DMS 273 (cell line): ENCODE data around the gene LY6G6F.

Experiments used
- DNase-seq: peaks from one replicate; lab custom pipeline; 2025; ENCODE audit not compliant: unreplicated experiment; lab: John Stamatoyannopoulos, UW

The LY6G6F gene

GRCh38 chr6:31676904-31677303 lies 29.8 kb upstream of the LY6G6F start:
- DNase-seq = no peak

DNA sequence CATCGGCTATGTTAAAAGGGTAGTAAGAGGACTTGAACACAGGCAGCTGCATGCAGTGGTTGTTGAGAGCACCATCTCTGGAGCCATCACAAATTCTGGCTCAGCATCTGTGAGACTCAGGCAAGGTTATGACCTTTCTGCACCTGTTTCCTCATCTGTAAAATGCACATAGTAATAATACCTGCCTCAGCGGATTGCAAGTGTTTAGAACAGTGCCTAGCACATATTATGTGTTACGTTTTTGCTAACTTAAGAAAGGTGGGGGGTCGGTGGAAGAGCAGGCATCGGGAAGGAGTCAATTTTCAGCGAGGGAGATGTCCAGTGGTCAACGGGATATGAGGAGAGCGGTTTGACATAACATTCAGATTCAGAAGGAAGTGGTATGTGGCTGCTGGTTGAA lies 28.7 kb upstream of the LY6G6F start:
- no peak for DNase-seq

GRCh38 chr6:31680226-31681134 lies 26.2 kb upstream of the LY6G6F start, which contains the start of gene LY6G5C:
TSS of gene LY6G5C (minus strand) at chr6:31681067. CDS start at chr6:31680373, 694 bp downstream.
- peak; percentile 87 for DNase-seq

DNA sequence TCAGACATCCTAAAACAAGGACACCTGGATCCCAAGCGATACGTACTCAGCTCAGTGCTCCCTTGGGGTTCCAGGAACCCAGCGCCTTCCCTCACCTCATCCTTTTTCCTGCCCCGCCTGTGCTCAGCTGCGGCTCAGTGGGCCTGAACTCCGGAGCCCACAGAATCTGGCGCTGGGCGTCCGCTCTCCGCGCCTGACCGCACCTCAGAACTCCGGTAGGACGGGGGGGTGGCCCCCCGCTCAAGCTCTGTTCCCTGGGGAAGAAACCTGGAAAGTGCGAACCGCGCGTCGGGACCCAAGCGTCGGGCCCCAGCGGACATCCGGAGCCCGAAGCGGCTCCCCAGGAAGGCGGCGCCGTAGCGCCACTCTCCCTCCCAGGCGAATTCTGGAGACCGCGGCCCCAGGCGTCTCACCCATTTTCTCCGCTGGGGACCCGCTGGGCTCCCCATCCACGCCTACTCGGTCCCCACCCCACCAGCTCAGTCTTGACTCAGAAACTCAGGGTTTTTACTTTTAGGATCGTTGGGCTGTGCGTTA lies 25.5 kb upstream of the LY6G6F start:
- DNase-seq = peak; percentile 76

- DNase-seq = no peak
Measured at GRCh38 chr6:31683591-31683990, 23.1 kb upstream of the LY6G6F start.

DNA sequence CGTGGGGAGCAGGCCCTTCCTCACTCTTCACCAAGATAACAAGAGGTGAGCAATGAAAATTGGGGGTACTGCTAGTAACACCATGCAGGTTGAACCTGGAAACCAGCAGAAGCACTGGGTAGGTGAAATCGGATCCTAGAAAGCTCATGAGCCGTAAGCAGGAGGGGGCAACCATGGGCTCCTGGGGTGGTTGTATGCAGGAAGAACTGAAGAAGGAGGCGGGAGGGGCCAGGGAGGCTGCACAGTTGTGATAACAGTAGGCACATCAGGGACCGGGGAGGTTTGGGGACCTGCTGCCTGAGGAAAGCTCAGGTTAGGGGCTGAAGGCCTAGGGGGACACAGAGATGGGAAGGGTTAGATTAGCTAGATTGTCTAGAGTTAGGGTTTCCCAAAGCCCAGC lies 20.2 kb upstream of the LY6G6F start:
- DNase-seq = no peak

DNA sequence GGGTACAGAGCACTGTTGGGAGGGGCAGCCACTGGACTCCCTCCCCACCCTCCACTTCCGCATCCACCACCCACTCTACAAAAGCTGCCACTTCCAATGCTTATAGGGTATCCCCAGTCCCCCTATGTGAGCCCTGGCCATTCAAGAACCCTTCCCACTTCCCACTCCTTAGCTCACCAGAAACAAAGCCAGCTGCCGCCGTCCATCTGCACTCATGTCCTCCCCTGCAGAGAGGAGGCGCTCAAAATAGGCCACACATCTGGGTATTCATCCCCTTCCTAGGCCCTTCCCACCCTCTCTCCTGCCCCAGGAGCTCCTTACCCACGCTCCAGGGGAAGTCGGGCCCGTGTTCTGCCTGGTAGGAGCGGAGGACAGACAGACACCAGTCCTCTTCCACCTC lies 19.3 kb upstream of the LY6G6F start:
- peak; percentile 30 for DNase-seq

DNA sequence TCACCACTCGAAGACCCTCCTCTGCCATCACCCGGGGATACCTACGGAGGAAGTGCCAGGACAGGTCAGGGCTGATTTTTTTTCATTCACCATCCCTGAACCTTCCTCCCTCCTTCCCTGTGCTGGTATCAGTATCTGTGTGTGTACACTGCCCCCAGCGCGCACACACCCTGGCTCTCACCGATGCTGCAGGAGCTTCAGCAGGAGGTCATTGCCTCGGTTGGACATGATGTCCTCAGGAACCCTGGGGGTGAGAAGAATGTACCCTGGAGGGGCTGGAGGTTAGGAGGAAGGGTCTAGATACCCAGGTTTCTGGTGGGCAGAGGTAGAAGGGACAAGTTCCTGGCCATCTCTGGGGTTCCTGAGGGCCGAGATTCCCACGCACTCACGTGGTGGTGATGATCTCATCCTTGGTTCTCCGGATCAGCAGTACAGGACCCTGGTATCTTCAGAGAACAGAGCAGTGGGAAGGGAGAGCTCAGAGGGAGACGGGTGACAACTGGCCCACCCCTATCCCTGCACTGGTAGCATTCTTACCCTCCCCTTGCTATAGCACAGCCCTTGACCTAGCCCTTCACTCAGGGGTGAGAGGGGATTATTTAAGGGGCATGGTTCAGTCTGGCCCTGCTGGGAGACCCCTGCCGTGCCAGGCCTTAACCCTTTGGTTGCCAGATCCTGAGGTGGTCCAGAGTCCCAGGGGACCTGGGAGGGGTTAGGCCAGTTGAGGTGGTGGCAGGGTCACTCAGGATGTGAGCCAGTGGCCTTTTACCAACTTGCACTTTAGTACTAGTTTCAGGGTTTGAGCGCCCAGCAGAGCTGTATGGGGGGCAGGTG lies 18.6 kb upstream of the LY6G6F start:
- no peak for DNase-seq

DNA sequence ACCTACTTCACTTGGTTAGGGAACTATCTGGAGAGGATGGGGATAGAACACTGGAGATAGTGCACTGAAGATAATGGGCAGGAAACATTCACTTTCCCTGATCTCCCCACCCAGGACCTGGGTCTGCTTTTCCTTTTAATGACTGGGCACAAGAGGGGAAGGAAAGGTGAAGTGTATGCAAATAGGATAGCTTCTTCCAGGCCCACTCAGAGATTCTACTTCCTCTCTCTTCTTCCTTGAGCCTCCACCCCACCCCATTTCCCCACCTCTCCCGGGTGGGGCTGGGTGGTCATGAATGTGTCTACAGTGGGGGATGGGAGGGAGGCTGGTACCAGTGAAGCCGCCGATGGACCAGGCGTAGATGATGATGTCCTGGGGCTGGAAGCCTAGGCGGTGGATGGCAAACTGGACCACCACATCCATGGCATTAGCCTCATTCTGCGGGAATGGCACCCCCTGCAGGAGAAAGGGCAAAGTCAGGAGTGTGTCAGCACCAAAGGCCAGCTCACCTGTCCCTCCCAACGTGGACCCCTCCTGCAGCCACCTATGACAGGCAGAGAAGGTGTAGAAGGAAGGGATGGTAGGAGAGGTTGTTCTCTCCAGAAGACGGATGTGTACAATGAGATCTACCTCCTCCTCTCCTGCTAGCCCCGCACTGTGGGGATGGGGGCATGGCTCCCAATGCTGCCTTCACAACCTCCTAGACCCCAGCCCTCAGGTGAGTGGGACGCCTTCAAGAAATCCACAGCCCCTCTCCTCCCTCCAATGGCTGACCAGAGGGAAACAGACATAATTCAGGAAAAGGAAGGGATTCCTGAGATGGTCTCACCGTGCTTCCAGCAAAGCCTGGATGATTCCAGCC lies 17.2 kb upstream of the LY6G6F start:
- no peak for DNase-seq

- no peak for DNase-seq
Measured at GRCh38 chr6:31690231-31691077, 16.2 kb upstream of the LY6G6F start.

DNA sequence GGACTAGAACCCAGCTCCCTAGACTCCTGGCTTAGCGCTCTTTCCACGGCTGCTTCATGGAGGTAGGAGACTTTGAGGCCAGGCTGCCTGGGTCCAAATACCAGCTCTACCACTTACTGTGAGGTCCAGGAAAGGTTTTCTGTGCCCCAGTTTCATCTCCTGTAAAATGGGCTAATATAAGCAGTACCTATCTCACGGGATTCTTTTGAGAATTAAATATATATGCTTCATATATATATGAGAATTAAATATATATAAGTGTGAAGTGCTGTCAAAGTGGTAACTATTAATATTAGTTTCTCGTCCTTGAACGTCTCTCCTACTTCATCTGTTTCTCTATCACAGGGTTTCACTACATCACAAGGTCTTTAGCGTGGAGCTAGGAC lies 15.6 kb upstream of the LY6G6F start:
- DNase-seq = no peak

DNA sequence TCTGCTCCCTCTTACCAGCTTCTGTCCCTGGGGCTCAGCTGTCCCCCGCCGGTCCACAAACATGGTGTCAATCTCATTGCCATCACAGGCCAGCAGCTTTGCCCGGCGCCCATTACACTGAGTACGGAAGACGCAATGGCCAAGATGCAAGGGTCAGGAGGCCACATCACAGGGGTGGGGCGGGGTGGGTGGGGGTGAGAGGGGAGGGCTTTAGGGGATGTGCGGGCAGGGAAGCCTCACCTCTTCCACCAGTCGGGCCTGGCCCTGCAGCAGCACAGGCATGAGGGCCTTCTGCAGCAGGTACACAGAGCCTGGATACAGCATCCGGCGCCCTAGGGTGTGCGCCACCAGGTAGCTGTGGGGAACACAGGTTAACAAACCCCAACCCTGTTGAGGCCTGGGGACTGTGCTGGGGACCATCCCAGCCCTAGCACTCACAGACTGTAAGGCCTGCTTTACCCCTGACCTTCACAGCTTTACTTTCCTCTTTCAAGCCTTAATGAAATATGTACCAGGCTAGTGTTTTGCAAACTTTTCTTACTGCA lies 15.0 kb upstream of the LY6G6F start:
- no peak for DNase-seq

DNA sequence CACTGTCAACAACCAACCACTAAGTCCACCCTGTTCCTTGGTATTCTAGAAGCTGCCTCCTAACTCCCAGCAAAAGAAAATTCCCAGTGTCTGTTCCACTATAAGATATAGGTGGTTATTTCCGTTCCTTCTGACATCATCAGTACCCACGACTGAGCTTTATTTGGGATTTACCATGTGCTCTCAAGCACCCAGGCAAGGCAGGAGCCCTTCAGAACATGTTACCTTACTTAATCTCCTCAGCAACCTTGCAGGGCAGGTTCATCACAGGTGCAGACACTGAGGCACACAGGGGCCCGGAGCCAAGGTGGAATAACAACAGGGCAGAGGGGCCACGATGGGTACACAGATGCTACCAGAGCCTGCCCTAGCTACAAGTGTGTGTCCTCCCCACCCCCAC lies 14.3 kb upstream of the LY6G6F start:
- DNase-seq = no peak

DNA sequence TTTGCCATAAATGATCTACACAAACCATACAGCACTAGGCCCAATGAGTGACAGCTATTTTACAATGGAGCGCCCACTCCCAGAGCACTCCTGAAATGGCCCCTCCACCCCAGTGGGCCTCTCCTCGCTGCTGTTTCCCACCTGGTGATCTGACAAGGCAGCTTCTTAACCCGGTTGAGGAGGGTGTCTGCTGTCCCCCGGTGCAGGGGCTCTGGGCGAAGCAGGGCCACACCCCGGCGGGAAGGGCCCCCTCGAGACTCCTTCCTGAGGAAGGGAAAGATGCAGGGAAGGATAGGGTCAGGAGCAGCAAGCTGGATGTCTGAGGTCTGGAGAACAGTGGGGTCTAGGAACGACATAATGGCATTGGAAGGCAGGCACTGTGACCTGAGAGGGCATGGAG lies 13.8 kb upstream of the LY6G6F start:
- DNase-seq = no peak

GRCh38 chr6:31693535-31693934 lies 13.1 kb upstream of the LY6G6F start:
- no peak for DNase-seq

DNA sequence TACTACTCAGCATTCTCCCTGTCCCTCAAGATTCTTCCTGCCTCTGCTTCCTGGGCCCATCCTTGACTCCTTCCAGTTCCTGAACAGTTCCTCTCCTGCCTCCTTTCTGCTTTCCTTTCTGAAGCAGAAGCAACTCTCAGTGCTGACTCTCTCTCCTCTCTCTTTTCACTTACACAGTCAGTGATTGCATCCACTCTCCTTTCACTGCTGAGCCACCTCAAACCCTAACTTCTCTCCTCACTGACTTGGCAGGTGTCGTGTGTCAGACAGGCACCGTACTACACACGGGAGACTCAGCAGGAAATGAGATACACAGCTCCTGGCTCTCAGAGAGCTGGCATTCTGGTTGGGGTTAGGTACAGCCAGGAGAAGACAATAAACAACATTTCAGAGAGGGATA lies 9.1 kb upstream of the LY6G6F start:
- peak; percentile 28 for DNase-seq

- DNase-seq = no peak
Measured at GRCh38 chr6:31700740-31701401, 5.8 kb upstream of the LY6G6F start.

- DNase-seq = peak; percentile 80
Measured at GRCh38 chr6:31701666-31702404, 4.8 kb upstream of the LY6G6F start.
